B cell (primary cell): ENCODE results near the gene PARP8. TPM values are rescaled to one million over a fixed set of nuclear protein-coding genes. Genes with fewer than 3 reads are reported as not detected.
A peak's percentile ranks its signal among the peaks of the same experiment; 100 is the strongest.

ENCODE experiments used
- ATAC-seq: fragments of 200-7000 bp; cut with Tn5 transposase; one replicate; pipeline ENCODE4 v1.10.0; 2021; ENCODE audit warnings: low read depth, mild to moderate bottlenecking, moderate number of reproducible peaks, moderate library complexity
- CTCF ChIA-PET: fragments of 350-600 bp; sonication (Branson Sonifier 250); formaldehyde crosslinking; loops from one replicate; lab custom pipeline; 2021; ENCODE audit warnings: antibody characterized with exemption, inconsistent platforms; lab: Charles Lee
- POLR2A ChIA-PET: fragments of 350-600 bp; sonication (Branson Sonifier 250); formaldehyde crosslinking; loops from one replicate; lab custom pipeline; 2021; ENCODE audit warnings: antibody characterized with exemption; lab: Charles Lee
- DNase-seq: peaks from one replicate; pipeline ENCODE4 v3.0.0; 2013
- H2AFZ ChIP-seq: 2 replicates; pipeline ENCODE4 v1.6.1; 2012; ENCODE audit warnings: mild to moderate bottlenecking, low read depth, low read length; ENCODE audit not compliant: insufficient read depth, poor library complexity, severe bottlenecking
- H3K27ac ChIP-seq, 2 donors: 1 replicate in 1 of 2; 2 replicates in 1 of 2; pipeline ENCODE4 v1.5.1; 2012 to 2013; ENCODE audit warnings: low read length in 2 of 2, mild to moderate bottlenecking in 2 of 2, moderate library complexity in 1 of 2
- H3K27me3 ChIP-seq, 4 experiments: fragments of 200-600 bp in 1 of 4; sonication (generic) in 1 of 4; replicated peaks in 1 of 4; 1 replicate in 2 of 4; 2 replicates in 2 of 4; pipeline versions ENCODE4 v1.6.1 to v1.7.0; 2013 to 2016; ENCODE audit warnings: low read length in 3 of 4, mild to moderate bottlenecking in 2 of 4, mixed read lengths in 1 of 4, moderate library complexity in 1 of 4; ENCODE audit not compliant: insufficient read depth in 4 of 4, control insufficient read depth in 3 of 4; ENCODE audit errors: control extremely low read depth in 1 of 4
- H3K36me3 ChIP-seq, 2 experiments: replicated peaks in 1 of 2; 1 replicate in 1 of 2; 2 replicates in 1 of 2; pipeline versions ENCODE4 v1.6.1 to v1.7.1; 2013; ENCODE audit warnings: low read length in 1 of 2; ENCODE audit not compliant: insufficient read depth in 2 of 2, control insufficient read depth in 1 of 2; ENCODE audit errors: control extremely low read depth in 1 of 2, extremely low read depth in 1 of 2
- H3K4me1 ChIP-seq, 2 donors: fragments of 200-600 bp in 1 of 2; sonication (generic) in 1 of 2; 1 replicate in 1 of 2; 2 replicates in 1 of 2; pipeline versions ENCODE4 v1.5.1 to v1.6.1; 2013 to 2017; ENCODE audit warnings: low read length in 2 of 2; ENCODE audit not compliant: control insufficient read depth in 2 of 2, insufficient read depth in 2 of 2
- H3K4me2 ChIP-seq: replicated peaks from 2 replicates; pipeline ENCODE3; 2012; ENCODE audit warnings: mild to moderate bottlenecking, low read depth, low read length; ENCODE audit not compliant: poor library complexity, severe bottlenecking
- H3K4me3 ChIP-seq, 5 experiments: fragments of 200-600 bp in 1 of 5; sonication (generic) in 1 of 5; 1 replicate in 3 of 5; 2 replicates in 2 of 5; pipeline versions ENCODE4 v1.5.1 to v1.7.0; 2011 to 2016; ENCODE audit warnings: low read length in 4 of 5, mild to moderate bottlenecking in 4 of 5, low read depth in 2 of 5, control low read depth in 1 of 5, moderate library complexity in 1 of 5; ENCODE audit not compliant: insufficient read depth in 1 of 5; ENCODE audit errors: control extremely low read depth in 1 of 5, extremely low read depth in 1 of 5
- H3K79me2 ChIP-seq: fragments of 200-600 bp; sonication (generic); one replicate; pipeline ENCODE4 v1.6.0; 2016; ENCODE audit warnings: low read length; ENCODE audit not compliant: control insufficient read depth, insufficient read depth
- H3K9ac ChIP-seq: fragments of 200-600 bp; sonication (generic); 2 replicates; pipeline ENCODE4 v1.6.1; 2017; ENCODE audit warnings: mild to moderate bottlenecking, low read length, moderate library complexity
- H3K9me3 ChIP-seq, 3 donors: one replicate each; pipeline versions ENCODE4 v1.6.1 to v1.7.1; 2013; ENCODE audit warnings: low read length in 2 of 3; ENCODE audit not compliant: control insufficient read depth in 2 of 3, insufficient read depth in 1 of 3; ENCODE audit errors: control extremely low read depth in 1 of 3
- H4K20me1 ChIP-seq: 2 replicates; pipeline ENCODE4 v1.6.0; 2012; ENCODE audit warnings: mild to moderate bottlenecking, low read length; ENCODE audit not compliant: insufficient read depth, control insufficient read depth, poor library complexity, severe bottlenecking
- H3K27ac Mint-ChIP-seq: one replicate; pipeline ENCODE4 v1.8.0; 2021; ENCODE audit warnings: mixed read lengths
- H3K27me3 Mint-ChIP-seq: one replicate; pipeline ENCODE4 v1.8.0; 2021; ENCODE audit warnings: mixed read lengths
- H3K4me1 Mint-ChIP-seq: one replicate; pipeline ENCODE4 v1.8.0; 2021; ENCODE audit warnings: mixed read lengths
- H3K4me3 Mint-ChIP-seq: one replicate; pipeline ENCODE4 v1.8.0; 2021; ENCODE audit warnings: mixed read lengths
- H3K9me3 Mint-ChIP-seq: one replicate; pipeline ENCODE4 v1.8.0; 2022; ENCODE audit warnings: mixed read lengths; ENCODE audit not compliant: insufficient read depth
- EZH2 ChIP-seq: IDR thresholded peaks from 2 replicates; pipeline ENCODE4 v1.6.1; 2012; ENCODE audit warnings: borderline replicate concordance, low read depth, mild to moderate bottlenecking, moderate library complexity, low read length; ENCODE audit not compliant: insufficient read depth, poor library complexity, severe bottlenecking
- WGBS: methylation state at CpG from one replicate; pipeline ENCODE4 v1.1.5; 2013; ENCODE audit warnings: missing lambda C conversion rate; ENCODE audit not compliant: insufficient coverage; 5-methylcytosine and 5-hydroxymethylcytosine counted together
- intact Hi-C: fragments of 100-400 bp; cut with micrococcal nuclease; formaldehyde crosslinking; loops from one replicate; pipeline ENCODE4 v1.10.0; 2022
- polyA plus RNA-seq: library from polyadenylated mRNA; depleted of rRNA; stranded (reverse); fragments of >200 nt; gene quantifications from 2 replicates; pipeline ENCODE4 v1.2.3, GENCODE V29; 2012
- total RNA-seq, 2 donors: library from RNA; stranded (reverse); fragments of 120-200 nt in 1 of 2; gene quantifications; 1 replicate in 1 of 2; 2 replicates in 1 of 2; pipeline versions ENCODE4 v1.2.3 to v1.2.4, GENCODE V29; 2013 to 2022
- TF ChIP-seq, protein P1 (sequence below): fragments of 200-600 bp; IDR thresholded peaks from one replicate; pipeline ENCODE4 v1.8.0; 2022; ENCODE audit warnings: antibody characterized with exemption, mild to moderate bottlenecking

PARP8 gene
- total and polyA plus RNA-seq, 2 donors (not counting 1 experiment from before 2014, with no cell fraction given) = 36.2 to 83.6 TPM

DNA sequence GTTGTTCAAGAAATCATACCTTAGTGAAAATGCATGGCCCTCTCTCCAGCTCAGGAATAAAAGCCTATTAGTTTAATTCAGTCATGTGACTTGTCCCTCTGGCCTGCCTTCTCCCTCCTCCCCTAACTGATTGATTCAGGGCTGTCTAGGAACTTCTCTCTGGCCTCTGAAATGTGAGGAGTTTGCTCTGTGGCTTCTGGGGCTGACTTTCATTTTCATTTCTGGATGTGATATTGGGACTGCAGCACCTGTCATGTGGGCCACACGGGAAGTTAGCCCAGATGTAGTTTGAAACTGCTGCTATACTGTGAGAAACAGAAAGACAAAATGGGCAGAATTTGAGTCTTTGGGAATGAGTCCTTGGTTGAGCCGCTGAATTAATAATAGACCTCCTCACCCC lies 44.8 kb downstream of the PARP8 start:
- Histone ChIP-seq H3K4me3 (peak overlapping the region in 4 of 5 experiments; percentile 11 to 43 (median 33)), H3K79me2 (peaks cover 69% of the 10 kb centered on the region), H3K9ac (peak overlapping the region; percentile 47), H3K4me2 (peak overlapping the region; percentile 68), H3K27ac (peak overlapping the region; percentile 67 to 78), H3K36me3 (no peaks in the 10 kb centered on the region), H3K27me3 (no peaks in the 10 kb centered on the region), H4K20me1 (no peaks in the 10 kb centered on the region), H3K9me3 (no peaks in the 10 kb centered on the region), H3K4me1 (peaks cover 24 to 29% of the 10 kb centered on the region in 2 donors), H2AFZ (peak overlapping the region; percentile 35)
- H3K4me1 Mint-ChIP-seq = peaks cover 58% of the 10 kb centered on the region
- no peaks in the 10 kb centered on the region for H3K27me3 Mint-ChIP-seq
- H3K9me3 Mint-ChIP-seq = no peaks in the 10 kb centered on the region
- 0% methylated on average over 1 of the region's 2 CpGs for WGBS
- H3K27ac Mint-ChIP-seq = peak overlapping the region; percentile 83
- intact Hi-C loops = loop anchor here (2.0 to 5.0 kb wide), 3 partner anchors 14 to 44 kb away; partner anchors contain the start of gene PARP8
- no peak for TF ChIP-seq EZH2
- TF ChIP-seq, protein P1, sequence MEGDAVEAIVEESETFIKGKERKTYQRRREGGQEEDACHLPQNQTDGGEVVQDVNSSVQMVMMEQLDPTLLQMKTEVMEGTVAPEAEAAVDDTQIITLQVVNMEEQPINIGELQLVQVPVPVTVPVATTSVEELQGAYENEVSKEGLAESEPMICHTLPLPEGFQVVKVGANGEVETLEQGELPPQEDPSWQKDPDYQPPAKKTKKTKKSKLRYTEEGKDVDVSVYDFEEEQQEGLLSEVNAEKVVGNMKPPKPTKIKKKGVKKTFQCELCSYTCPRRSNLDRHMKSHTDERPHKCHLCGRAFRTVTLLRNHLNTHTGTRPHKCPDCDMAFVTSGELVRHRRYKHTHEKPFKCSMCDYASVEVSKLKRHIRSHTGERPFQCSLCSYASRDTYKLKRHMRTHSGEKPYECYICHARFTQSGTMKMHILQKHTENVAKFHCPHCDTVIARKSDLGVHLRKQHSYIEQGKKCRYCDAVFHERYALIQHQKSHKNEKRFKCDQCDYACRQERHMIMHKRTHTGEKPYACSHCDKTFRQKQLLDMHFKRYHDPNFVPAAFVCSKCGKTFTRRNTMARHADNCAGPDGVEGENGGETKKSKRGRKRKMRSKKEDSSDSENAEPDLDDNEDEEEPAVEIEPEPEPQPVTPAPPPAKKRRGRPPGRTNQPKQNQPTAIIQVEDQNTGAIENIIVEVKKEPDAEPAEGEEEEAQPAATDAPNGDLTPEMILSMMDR = no peak
- ATAC-seq (peak; percentile 87), DNase-seq (peak; percentile 82)
- ChIA-PET CTCF (interaction anchor here (1.4 kb wide), 1 partner anchor 198 kb away, joined by 4 read pairs; no protein-coding TSS in a partner anchor), POLR2A (interaction anchor here (0.7 kb wide), 1 partner anchor 266 kb away, joined by 5 read pairs; no protein-coding TSS in a partner anchor)
- peak overlapping the region; percentile 80 for H3K4me3 Mint-ChIP-seq

- H3K27me3 ChIP-seq = no peaks in the 10 kb centered on the region
- peak overlapping the region; percentile 10 to 78 for H3K27ac ChIP-seq
- TF ChIP-seq, protein P1 = no peak
- WGBS = 19% methylated on average over 1 of the region's 1 CpG
- no peak for DNase-seq
- H3K4me3 ChIP-seq = no peak overlapping the region
- POLR2A ChIA-PET = no interaction called here
- H3K36me3 ChIP-seq = no peaks in the 10 kb centered on the region
- no peak overlapping the region for H3K9ac ChIP-seq
- Mint-ChIP-seq H3K27me3 (no peaks in the 10 kb centered on the region), H3K4me1 (peaks cover 61% of the 10 kb centered on the region), H3K9me3 (no peaks in the 10 kb centered on the region), H3K27ac (peak overlapping the region; percentile 54), H3K4me3 (peak overlapping the region; percentile 1)
- H3K4me1 ChIP-seq = peaks cover 30 to 34% of the 10 kb centered on the region in 2 donors
- intact Hi-C loops = loop anchor here (5.0 kb wide), 1 partner anchor 40 kb away; no protein-coding TSS in a partner anchor
- H2AFZ ChIP-seq = peak overlapping the region; percentile 35
- CTCF ChIA-PET = no interaction called here
- peak overlapping the region; percentile 68 for H3K4me2 ChIP-seq
- H3K9me3 ChIP-seq = no peaks in the 10 kb centered on the region
- ATAC-seq = no peak
- H3K79me2 ChIP-seq = peaks cover 73% of the 10 kb centered on the region
- no peaks in the 10 kb centered on the region for H4K20me1 ChIP-seq
Measured at GRCh38 chr5:50712479-50712878, 46.0 kb downstream of the PARP8 start.
